ENCODE data around the gene ZNF804B.

GRCh38 chr7:88801046-88801445 lies 41.5 kb downstream of the ZNF804B start:
- TF ChIP-seq EZH2 (IDR thresholded peaks at IDR 0.05; ENCODE audit: borderline replicate concordance, low read depth, low read length, severe bottlenecking) (no peak), CTCF (IDR thresholded peaks at IDR 0.05; ENCODE audit: borderline replicate concordance, extremely low read depth, low read length, poor library complexity, severe bottlenecking) (no peak)

All from DND-41 (cell line).